Ectodermal cell (in vitro differentiated cells): Measurements from ENCODE around the gene KCNT2.

Experiments used
- H3K27ac ChIP-seq: 2 replicates; pipeline ENCODE4 v1.7.0; 2013; ENCODE audit warnings: mild to moderate bottlenecking, low read depth, low read length; ENCODE audit not compliant: insufficient read depth, poor library complexity, severe bottlenecking
- H3K27me3 ChIP-seq: 2 replicates; pipeline ENCODE4 v1.7.0; 2013; ENCODE audit warnings: mild to moderate bottlenecking, low read length; ENCODE audit not compliant: insufficient read depth, control insufficient read depth, poor library complexity, severe bottlenecking
- H3K36me3 ChIP-seq: one replicate; pipeline ENCODE4 v1.7.0; 2013; ENCODE audit warnings: low read length; ENCODE audit not compliant: control insufficient read depth, insufficient read depth
- H3K4me1 ChIP-seq: one replicate; pipeline ENCODE4 v1.7.0; 2013; ENCODE audit warnings: low read length; ENCODE audit not compliant: control insufficient read depth, insufficient read depth
- H3K4me3 ChIP-seq: 2 replicates; pipeline ENCODE4 v1.7.0; 2013; ENCODE audit warnings: low read depth, low read length, control low read depth; ENCODE audit not compliant: insufficient read depth
- H3K9me3 ChIP-seq: 2 replicates; pipeline ENCODE4 v1.7.0; 2013; ENCODE audit warnings: mild to moderate bottlenecking, low read length, moderate library complexity; ENCODE audit not compliant: control insufficient read depth
- WGBS, 2 experiments: methylation state at CpG; one replicate each; pipeline ENCODE4 v1.1.7; 2013; ENCODE audit warnings: missing lambda C conversion rate in 2 of 2; 5-methylcytosine and 5-hydroxymethylcytosine counted together

The KCNT2 gene

GRCh38 chr1:196454792-196455191, 153.4 kb downstream of the KCNT2 start:
- Histone ChIP-seq H3K36me3 (no peaks in the 10 kb centered on the region), H3K4me1 (peaks cover 6% of the 10 kb centered on the region), H3K9me3 (no peaks in the 10 kb centered on the region), H3K27ac (no peak overlapping the region), H3K27me3 (no peaks in the 10 kb centered on the region), H3K4me3 (no peak overlapping the region)
- WGBS, 2 experiments, result 88 to 95% methylated on average over 2 of the region's 2 CpGs

- Histone ChIP-seq H3K27ac (no peak overlapping the region), H3K4me1 (peaks cover 6% of the 10 kb centered on the region), H3K36me3 (no peaks in the 10 kb centered on the region), H3K9me3 (no peaks in the 10 kb centered on the region), H3K27me3 (no peaks in the 10 kb centered on the region), H3K4me3 (no peak overlapping the region)
- 95 to 96% methylated on average over 2 to 3 of the region's 5 CpGs for WGBS, 2 experiments
Observed at GRCh38 chr1:196451103-196451502, 157.1 kb downstream of the KCNT2 start.

GRCh38 chr1:196450143-196451095, 157.8 kb downstream of the KCNT2 start:
- Histone ChIP-seq H3K27ac (no peak overlapping the region), H3K4me1 (no peaks in the 10 kb centered on the region), H3K27me3 (no peaks in the 10 kb centered on the region), H3K9me3 (no peaks in the 10 kb centered on the region), H3K4me3 (no peak overlapping the region), H3K36me3 (no peaks in the 10 kb centered on the region)
- 69 to 77% methylated on average over 2 to 3 of the region's 4 CpGs for WGBS, 2 experiments

- no peaks in the 10 kb centered on the region for H3K9me3 ChIP-seq
- H3K4me3 ChIP-seq, result no peak overlapping the region
- no peaks in the 10 kb centered on the region for H3K36me3 ChIP-seq
- no peaks in the 10 kb centered on the region for H3K27me3 ChIP-seq
- H3K4me1 ChIP-seq, result no peaks in the 10 kb centered on the region
- H3K27ac ChIP-seq, result no peak overlapping the region
Observed at GRCh38 chr1:196449460-196449859, 158.8 kb downstream of the KCNT2 start.

- no peak overlapping the region for H3K27ac ChIP-seq
- 100% methylated on average over 1 of the region's 1 CpG; no CpG with 5 or more reads in 1 of the 2 experiments for WGBS, 2 experiments
- no peak overlapping the region for H3K4me3 ChIP-seq
- H3K36me3 ChIP-seq, result no peaks in the 10 kb centered on the region
- H3K27me3 ChIP-seq, result no peaks in the 10 kb centered on the region
- no peaks in the 10 kb centered on the region for H3K4me1 ChIP-seq
- H3K9me3 ChIP-seq, result no peaks in the 10 kb centered on the region
Observed at GRCh38 chr1:196445775-196446174, 162.5 kb downstream of the KCNT2 start.

GRCh38 chr1:196444634-196445033, 163.6 kb downstream of the KCNT2 start:
- Histone ChIP-seq H3K4me1 (no peaks in the 10 kb centered on the region), H3K4me3 (no peak overlapping the region), H3K9me3 (no peaks in the 10 kb centered on the region), H3K36me3 (no peaks in the 10 kb centered on the region), H3K27me3 (no peaks in the 10 kb centered on the region), H3K27ac (no peak overlapping the region)

- 93 to 96% methylated on average over 3 of the region's 3 CpGs for WGBS, 2 experiments
Observed at GRCh38 chr1:196442366-196442765, 165.9 kb downstream of the KCNT2 start.

GRCh38 chr1:196440711-196441110, 167.5 kb downstream of the KCNT2 start:
- Histone ChIP-seq H3K27me3 (no peaks in the 10 kb centered on the region), H3K36me3 (no peaks in the 10 kb centered on the region), H3K27ac (no peak overlapping the region), H3K9me3 (no peaks in the 10 kb centered on the region), H3K4me3 (no peak overlapping the region), H3K4me1 (no peaks in the 10 kb centered on the region)
- 90 to 93% methylated on average over 1 of the region's 1 CpG for WGBS, 2 experiments

More at GRCh38 chr1:196442366-196442765, 165.9 kb downstream of the KCNT2 start:
- Histone ChIP-seq H3K4me1 (no peaks in the 10 kb centered on the region), H3K27ac (no peak overlapping the region), H3K9me3 (no peaks in the 10 kb centered on the region), H3K27me3 (no peaks in the 10 kb centered on the region), H3K36me3 (no peaks in the 10 kb centered on the region), H3K4me3 (no peak overlapping the region)

GRCh38 chr1:196438329-196438728, 169.9 kb downstream of the KCNT2 start:
- 98 to 100% methylated on average over 1 to 2 of the region's 2 CpGs for WGBS, 2 experiments
- no peaks in the 10 kb centered on the region for H3K9me3 ChIP-seq
- no peak overlapping the region for H3K4me3 ChIP-seq
- no peaks in the 10 kb centered on the region for H3K36me3 ChIP-seq
- no peaks in the 10 kb centered on the region for H3K4me1 ChIP-seq
- H3K27me3 ChIP-seq, result no peaks in the 10 kb centered on the region
- H3K27ac ChIP-seq, result no peak overlapping the region

- no peaks in the 10 kb centered on the region for H3K9me3 ChIP-seq
- no peaks in the 10 kb centered on the region for H3K36me3 ChIP-seq
- H3K27me3 ChIP-seq, result no peaks in the 10 kb centered on the region
- no peak overlapping the region for H3K4me3 ChIP-seq
- H3K4me1 ChIP-seq, result no peaks in the 10 kb centered on the region
- H3K27ac ChIP-seq, result no peak overlapping the region
Observed at GRCh38 chr1:196437671-196438070, 170.6 kb downstream of the KCNT2 start.
